ENCODE data around the gene FILIP1L.

- TF ChIP-seq, protein P1, sequence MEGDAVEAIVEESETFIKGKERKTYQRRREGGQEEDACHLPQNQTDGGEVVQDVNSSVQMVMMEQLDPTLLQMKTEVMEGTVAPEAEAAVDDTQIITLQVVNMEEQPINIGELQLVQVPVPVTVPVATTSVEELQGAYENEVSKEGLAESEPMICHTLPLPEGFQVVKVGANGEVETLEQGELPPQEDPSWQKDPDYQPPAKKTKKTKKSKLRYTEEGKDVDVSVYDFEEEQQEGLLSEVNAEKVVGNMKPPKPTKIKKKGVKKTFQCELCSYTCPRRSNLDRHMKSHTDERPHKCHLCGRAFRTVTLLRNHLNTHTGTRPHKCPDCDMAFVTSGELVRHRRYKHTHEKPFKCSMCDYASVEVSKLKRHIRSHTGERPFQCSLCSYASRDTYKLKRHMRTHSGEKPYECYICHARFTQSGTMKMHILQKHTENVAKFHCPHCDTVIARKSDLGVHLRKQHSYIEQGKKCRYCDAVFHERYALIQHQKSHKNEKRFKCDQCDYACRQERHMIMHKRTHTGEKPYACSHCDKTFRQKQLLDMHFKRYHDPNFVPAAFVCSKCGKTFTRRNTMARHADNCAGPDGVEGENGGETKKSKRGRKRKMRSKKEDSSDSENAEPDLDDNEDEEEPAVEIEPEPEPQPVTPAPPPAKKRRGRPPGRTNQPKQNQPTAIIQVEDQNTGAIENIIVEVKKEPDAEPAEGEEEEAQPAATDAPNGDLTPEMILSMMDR (conservative IDR thresholded peaks at IDR 0.05; ENCODE audit: low read length) = no peak
- TF ChIP-seq EZH2phosphoT487 (IDR thresholded peaks at IDR 0.05; ENCODE audit: borderline replicate concordance) = no peak
Observed at GRCh38 chr3:100045696-100046095, 68.6 kb downstream of the FILIP1L start.

All from Loucy (cell line).